Measurements from ENCODE around the gene TSPYL1. TPM values are rescaled to one million over a fixed set of nuclear protein-coding genes. Genes with fewer than 3 reads are reported as not detected.

The TSPYL1 gene
- total RNA-seq, 1 experiment from 2014 or later = 70.3 TPM

GRCh38 chr6:116314218-116314617 is 34.5 kb upstream of the TSPYL1 start:
- no TSS peak for BruUV-seq (replicated peaks)
- Histone ChIP-seq H3K4me2 (ENCODE audit: low read length) (no peak overlapping the region), H3K27ac (ENCODE audit: low read depth, low read length) (no peak overlapping the region)

More at GRCh38 chr6:116314218-116314617, 34.5 kb upstream of the TSPYL1 start:
- DNase-seq (ENCODE audit: low read depth, low spot score) (no peak), ATAC-seq (no peak)
- Histone ChIP-seq H4K20me1 (ENCODE audit: insufficient read depth) (no peaks in the 10 kb centered on the region), H3K79me2 (ENCODE audit: insufficient read depth, low read length) (no peaks in the 10 kb centered on the region), H3K9ac (ENCODE audit: low read length) (no peak overlapping the region), H3K4me1 (ENCODE audit: control insufficient read depth in 1 of 2, insufficient read depth in 2 of 2, low read length in 2 of 2) (no peaks in the 10 kb centered on the region), H3K27me3 (ENCODE audit: insufficient read depth, low read length) (no peaks in the 10 kb centered on the region), H2AFZ (ENCODE audit: low read depth, low read length, poor library complexity, severe bottlenecking) (no peak overlapping the region), H3K9me3 (ENCODE audit: control insufficient read depth in 1 of 2, insufficient read depth in 1 of 2, low read depth in 1 of 2, low read length in 2 of 2) (no peaks in the 10 kb centered on the region), H3K9me2 (ENCODE audit: insufficient read depth) (no peaks in the 10 kb centered on the region; the same call in 1 of the 2 replicates), H3K4me3 (replicated peaks in 1 of 2; ENCODE audit: low read depth in 1 of 2, low read length in 2 of 2) (no peak overlapping the region), H3K36me3 (ENCODE audit: control insufficient read depth in 1 of 2, insufficient read depth in 2 of 2, low read length in 2 of 2) (no peaks in the 10 kb centered on the region)
- CTCF ChIA-PET = interaction anchor here (1.1 kb wide), 1 partner anchor 27 kb away, joined by 3 read pairs; no protein-coding TSS in a partner anchor
- RAD21 ChIA-PET (ENCODE audit: low non-redundant PET in 1 of 2, low total read pairs in 2 of 2, uncharacterized antibody in 2 of 2, unreplicated experiment in 2 of 2) = no interaction called here
- intact Hi-C loops (cut with micrococcal nuclease) = no loop called here
- POLR2A ChIA-PET = no interaction called here
- TF ChIP-seq CTCF (IDR thresholded peaks at IDR 0.05 in 2 of 3, conservative IDR thresholded peaks at IDR 0.05 in 1 of 3; ENCODE audit: borderline replicate concordance in 1 of 3, insufficient read depth in 1 of 3, low read depth in 2 of 3, low read length in 2 of 3) (no peak), EZH2 (IDR thresholded peaks at IDR 0.05) (no peak), JUND (IDR thresholded peaks at IDR 0.05) (no peak), ELF1 (IDR thresholded peaks at IDR 0.05; ENCODE audit: borderline replicate concordance, low read depth) (no peak), SRF (IDR thresholded peaks at IDR 0.05; ENCODE audit: low read depth) (no peak), POLR2A (IDR thresholded peaks at IDR 0.05; ENCODE audit: borderline replicate concordance, extremely low read depth, insufficient read depth, insufficient read length) (no peak), EGR1 (IDR thresholded peaks at IDR 0.05; ENCODE audit: low read depth) (no peak), TCF7L2 (IDR thresholded peaks at IDR 0.05; ENCODE audit: borderline replicate concordance, extremely low read depth, insufficient read depth, insufficient read length) (no peak), ZNF274 (IDR thresholded peaks at IDR 0.05; ENCODE audit: low read depth, low read length) (no peak), FOSL1 (IDR thresholded peaks at IDR 0.05; ENCODE audit: low read depth) (no peak), RAD21 (IDR thresholded peaks at IDR 0.05; ENCODE audit: low read depth) (no peak), YY1 (IDR thresholded peaks at IDR 0.05; ENCODE audit: extremely low read depth, insufficient replicate concordance, low read depth, low read length) (no peak), ATF3 (IDR thresholded peaks at IDR 0.05) (no peak), EZH2phosphoT487 (IDR thresholded peaks at IDR 0.05; ENCODE audit: borderline replicate concordance) (no peak), ZFX (IDR thresholded peaks at IDR 0.05) (no peak), CBX3 (IDR thresholded peaks at IDR 0.05; ENCODE audit: low read depth) (no peak)
- TF ChIP-seq, protein P1, sequence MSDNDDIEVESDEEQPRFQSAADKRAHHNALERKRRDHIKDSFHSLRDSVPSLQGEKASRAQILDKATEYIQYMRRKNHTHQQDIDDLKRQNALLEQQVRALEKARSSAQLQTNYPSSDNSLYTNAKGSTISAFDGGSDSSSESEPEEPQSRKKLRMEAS (IDR thresholded peaks at IDR 0.05) = no peak
- TF ChIP-seq, protein P2, sequence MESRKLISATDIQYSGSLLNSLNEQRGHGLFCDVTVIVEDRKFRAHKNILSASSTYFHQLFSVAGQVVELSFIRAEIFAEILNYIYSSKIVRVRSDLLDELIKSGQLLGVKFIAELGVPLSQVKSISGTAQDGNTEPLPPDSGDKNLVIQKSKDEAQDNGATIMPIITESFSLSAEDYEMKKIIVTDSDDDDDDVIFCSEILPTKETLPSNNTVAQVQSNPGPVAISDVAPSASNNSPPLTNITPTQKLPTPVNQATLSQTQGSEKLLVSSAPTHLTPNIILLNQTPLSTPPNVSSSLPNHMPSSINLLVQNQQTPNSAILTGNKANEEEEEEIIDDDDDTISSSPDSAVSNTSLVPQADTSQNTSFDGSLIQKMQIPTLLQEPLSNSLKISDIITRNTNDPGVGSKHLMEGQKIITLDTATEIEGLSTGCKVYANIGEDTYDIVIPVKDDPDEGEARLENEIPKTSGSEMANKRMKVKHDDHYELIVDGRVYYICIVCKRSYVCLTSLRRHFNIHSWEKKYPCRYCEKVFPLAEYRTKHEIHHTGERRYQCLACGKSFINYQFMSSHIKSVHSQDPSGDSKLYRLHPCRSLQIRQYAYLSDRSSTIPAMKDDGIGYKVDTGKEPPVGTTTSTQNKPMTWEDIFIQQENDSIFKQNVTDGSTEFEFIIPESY (IDR thresholded peaks at IDR 0.05; ENCODE audit: extremely low read depth, insufficient replicate concordance, low read length) = no peak
